ENCODE results near the gene GALNT14.

The GALNT14 gene

GRCh38 chr2:31058096-31059035, 79.9 kb downstream of the GALNT14 start:
- Histone ChIP-seq H3K9me3 (ENCODE audit: control insufficient read depth, low read length) (no peaks in the 10 kb centered on the region), H3K36me3 (ENCODE audit: control insufficient read depth, insufficient read depth, low read length) (no peaks in the 10 kb centered on the region), H3K27me3 (replicated peaks; ENCODE audit: control insufficient read depth, insufficient read depth, low read length, poor library complexity, severe bottlenecking) (no peaks in the 10 kb centered on the region), H3K4me3 (ENCODE audit: insufficient read depth, low read depth, low read length, poor library complexity, severe bottlenecking) (no peak overlapping the region), H3K27ac (ENCODE audit: insufficient read depth, low read length, poor library complexity, severe bottlenecking) (no peak overlapping the region), H3K4me1 (ENCODE audit: control insufficient read depth, insufficient read depth, low read length, poor library complexity, severe bottlenecking) (no peaks in the 10 kb centered on the region)
- no peak for DNase-seq

- Histone ChIP-seq H3K4me3 (ENCODE audit: insufficient read depth, low read depth, low read length, poor library complexity, severe bottlenecking) (no peak overlapping the region), H3K4me1 (ENCODE audit: control insufficient read depth, insufficient read depth, low read length, poor library complexity, severe bottlenecking) (no peaks in the 10 kb centered on the region), H3K27me3 (replicated peaks; ENCODE audit: control insufficient read depth, insufficient read depth, low read length, poor library complexity, severe bottlenecking) (no peaks in the 10 kb centered on the region), H3K36me3 (ENCODE audit: control insufficient read depth, insufficient read depth, low read length) (no peaks in the 10 kb centered on the region), H3K9me3 (ENCODE audit: control insufficient read depth, low read length) (no peaks in the 10 kb centered on the region), H3K27ac (ENCODE audit: insufficient read depth, low read length, poor library complexity, severe bottlenecking) (no peak overlapping the region)
- DNase-seq: no peak
Observed at GRCh38 chr2:31057691-31058090, 80.5 kb downstream of the GALNT14 start.

DNA sequence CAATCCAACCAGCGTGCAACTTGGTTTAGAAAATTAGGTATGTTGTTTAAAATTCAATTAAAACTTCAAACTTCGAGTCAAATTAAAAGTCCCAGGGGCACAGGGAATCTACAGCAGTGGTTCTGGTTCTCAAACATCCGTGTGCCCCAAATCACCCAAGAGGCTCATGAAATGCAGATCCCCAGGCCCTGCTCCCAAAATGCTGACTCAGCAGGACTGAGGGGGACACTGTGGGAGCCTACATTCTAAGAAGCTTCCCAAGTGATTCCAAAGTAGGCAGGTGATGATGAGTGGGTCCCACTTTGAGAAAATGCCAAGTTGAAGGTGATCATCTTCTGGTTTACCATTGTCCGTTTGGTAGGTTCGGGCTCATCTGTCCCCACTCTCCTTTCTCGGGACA, 82.3 kb downstream of the GALNT14 start:
- Histone ChIP-seq H3K27ac (ENCODE audit: insufficient read depth, low read length, poor library complexity, severe bottlenecking) (no peak overlapping the region), H3K4me1 (ENCODE audit: control insufficient read depth, insufficient read depth, low read length, poor library complexity, severe bottlenecking) (no peaks in the 10 kb centered on the region), H3K4me3 (ENCODE audit: insufficient read depth, low read depth, low read length, poor library complexity, severe bottlenecking) (no peak overlapping the region), H3K36me3 (ENCODE audit: control insufficient read depth, insufficient read depth, low read length) (no peaks in the 10 kb centered on the region), H3K27me3 (replicated peaks; ENCODE audit: control insufficient read depth, insufficient read depth, low read length, poor library complexity, severe bottlenecking) (no peaks in the 10 kb centered on the region), H3K9me3 (ENCODE audit: control insufficient read depth, low read length) (no peaks in the 10 kb centered on the region)
- no peak for DNase-seq

GRCh38 chr2:31054842-31055388, 83.3 kb downstream of the GALNT14 start:
- Histone ChIP-seq H3K27ac (ENCODE audit: insufficient read depth, low read length, poor library complexity, severe bottlenecking) (no peak overlapping the region), H3K27me3 (replicated peaks; ENCODE audit: control insufficient read depth, insufficient read depth, low read length, poor library complexity, severe bottlenecking) (no peaks in the 10 kb centered on the region)
- DNase-seq: no peak

GRCh38 chr2:31053929-31054782, 84.1 kb downstream of the GALNT14 start:
- no peaks in the 10 kb centered on the region for H3K9me3 ChIP-seq (ENCODE audit: control insufficient read depth, low read length)
- H3K4me1 ChIP-seq (ENCODE audit: control insufficient read depth, insufficient read depth, low read length, poor library complexity, severe bottlenecking): no peaks in the 10 kb centered on the region
- no peak overlapping the region for H3K27ac ChIP-seq (ENCODE audit: insufficient read depth, low read length, poor library complexity, severe bottlenecking)
- H3K36me3 ChIP-seq (ENCODE audit: control insufficient read depth, insufficient read depth, low read length): no peaks in the 10 kb centered on the region
- H3K4me3 ChIP-seq (ENCODE audit: insufficient read depth, low read depth, low read length, poor library complexity, severe bottlenecking): no peak overlapping the region
- DNase-seq: no peak
- no peaks in the 10 kb centered on the region for H3K27me3 ChIP-seq (replicated peaks; ENCODE audit: control insufficient read depth, insufficient read depth, low read length, poor library complexity, severe bottlenecking)

More at GRCh38 chr2:31054842-31055388, 83.3 kb downstream of the GALNT14 start:
- H3K4me1 ChIP-seq (ENCODE audit: control insufficient read depth, insufficient read depth, low read length, poor library complexity, severe bottlenecking): no peaks in the 10 kb centered on the region
- no peaks in the 10 kb centered on the region for H3K36me3 ChIP-seq (ENCODE audit: control insufficient read depth, insufficient read depth, low read length)
- no peak overlapping the region for H3K4me3 ChIP-seq (ENCODE audit: insufficient read depth, low read depth, low read length, poor library complexity, severe bottlenecking)
- H3K9me3 ChIP-seq (ENCODE audit: control insufficient read depth, low read length): no peaks in the 10 kb centered on the region

- no peak for DNase-seq
- Histone ChIP-seq H3K27ac (ENCODE audit: insufficient read depth, low read length, poor library complexity, severe bottlenecking) (no peak overlapping the region), H3K4me3 (ENCODE audit: insufficient read depth, low read depth, low read length, poor library complexity, severe bottlenecking) (no peak overlapping the region), H3K36me3 (ENCODE audit: control insufficient read depth, insufficient read depth, low read length) (no peaks in the 10 kb centered on the region), H3K27me3 (replicated peaks; ENCODE audit: control insufficient read depth, insufficient read depth, low read length, poor library complexity, severe bottlenecking) (no peaks in the 10 kb centered on the region), H3K4me1 (ENCODE audit: control insufficient read depth, insufficient read depth, low read length, poor library complexity, severe bottlenecking) (no peaks in the 10 kb centered on the region), H3K9me3 (ENCODE audit: control insufficient read depth, low read length) (no peaks in the 10 kb centered on the region)
Observed at GRCh38 chr2:31052284-31052683, 86.0 kb downstream of the GALNT14 start.

GRCh38 chr2:31051258-31052140, 86.7 kb downstream of the GALNT14 start:
- no peaks in the 10 kb centered on the region for H3K4me1 ChIP-seq (ENCODE audit: control insufficient read depth, insufficient read depth, low read length, poor library complexity, severe bottlenecking)

DNA sequence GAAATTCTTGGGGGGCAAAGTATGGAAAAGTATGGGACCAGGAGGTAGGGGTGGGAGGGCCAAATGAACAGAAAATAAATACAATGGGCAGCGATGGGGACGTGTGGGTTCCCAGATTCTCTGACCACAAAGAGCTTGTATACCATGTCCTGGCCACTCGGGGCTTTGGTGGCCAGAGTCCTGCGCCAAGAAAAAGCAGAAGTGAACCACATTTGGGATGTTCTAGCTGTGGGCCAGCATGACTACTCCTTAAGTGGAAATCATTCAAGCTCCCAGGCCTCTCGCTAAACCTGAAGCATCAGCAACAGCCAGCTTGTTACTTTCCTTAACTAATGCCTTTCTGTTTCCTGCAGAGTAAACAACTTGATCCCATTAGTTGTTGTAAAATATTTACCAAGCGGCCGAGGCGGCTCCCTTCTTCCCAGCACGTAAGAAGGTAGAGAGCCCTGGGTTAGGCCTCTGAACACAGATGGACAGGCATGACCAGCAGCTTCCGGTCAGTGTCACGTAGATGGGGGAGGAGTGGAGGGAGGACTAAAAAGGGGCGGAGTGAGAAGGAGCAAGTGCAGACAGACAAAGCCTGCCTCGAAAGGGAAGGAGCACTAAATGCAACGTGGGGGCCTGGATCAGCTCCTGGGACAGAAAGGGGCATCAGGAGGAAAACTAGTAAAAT, 88.2 kb downstream of the GALNT14 start:
- no peak for DNase-seq
- Histone ChIP-seq H3K4me3 (ENCODE audit: insufficient read depth, low read depth, low read length, poor library complexity, severe bottlenecking) (no peak overlapping the region), H3K4me1 (ENCODE audit: control insufficient read depth, insufficient read depth, low read length, poor library complexity, severe bottlenecking) (no peaks in the 10 kb centered on the region), H3K27me3 (replicated peaks; ENCODE audit: control insufficient read depth, insufficient read depth, low read length, poor library complexity, severe bottlenecking) (no peaks in the 10 kb centered on the region), H3K27ac (ENCODE audit: insufficient read depth, low read length, poor library complexity, severe bottlenecking) (no peak overlapping the region), H3K9me3 (ENCODE audit: control insufficient read depth, low read length) (no peaks in the 10 kb centered on the region), H3K36me3 (ENCODE audit: control insufficient read depth, insufficient read depth, low read length) (no peaks in the 10 kb centered on the region)

More at GRCh38 chr2:31051258-31052140, 86.7 kb downstream of the GALNT14 start:
- H3K9me3 ChIP-seq (ENCODE audit: control insufficient read depth, low read length): no peaks in the 10 kb centered on the region
- no peaks in the 10 kb centered on the region for H3K36me3 ChIP-seq (ENCODE audit: control insufficient read depth, insufficient read depth, low read length)
- H3K27me3 ChIP-seq (replicated peaks; ENCODE audit: control insufficient read depth, insufficient read depth, low read length, poor library complexity, severe bottlenecking): no peaks in the 10 kb centered on the region
- H3K27ac ChIP-seq (ENCODE audit: insufficient read depth, low read length, poor library complexity, severe bottlenecking): no peak overlapping the region
- H3K4me3 ChIP-seq (ENCODE audit: insufficient read depth, low read depth, low read length, poor library complexity, severe bottlenecking): no peak overlapping the region
- no peak for DNase-seq

DNA sequence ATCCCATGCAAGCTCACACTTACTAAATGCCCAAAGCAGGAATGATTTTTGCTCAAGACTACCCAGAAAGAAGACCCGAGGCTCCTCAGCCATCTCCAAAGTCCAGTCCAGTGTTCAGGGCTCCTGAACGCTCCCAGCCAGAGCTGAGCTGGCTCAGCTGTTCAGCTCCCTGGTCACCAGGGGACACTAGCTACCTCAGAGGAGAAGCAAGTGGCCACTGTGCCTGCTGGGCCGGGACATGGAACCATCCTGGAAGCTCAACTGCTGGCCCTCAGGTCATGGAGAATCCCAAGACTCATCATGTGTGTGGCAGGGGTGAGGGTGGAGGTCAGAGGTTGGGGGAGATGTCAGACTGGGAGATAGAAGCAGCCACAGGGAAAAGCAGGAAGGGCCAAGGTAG, 89.0 kb downstream of the GALNT14 start:
- H3K4me3 ChIP-seq (ENCODE audit: insufficient read depth, low read depth, low read length, poor library complexity, severe bottlenecking): no peak overlapping the region
- no peak overlapping the region for H3K27ac ChIP-seq (ENCODE audit: insufficient read depth, low read length, poor library complexity, severe bottlenecking)
- DNase-seq: no peak
- H3K36me3 ChIP-seq (ENCODE audit: control insufficient read depth, insufficient read depth, low read length): no peaks in the 10 kb centered on the region
- H3K4me1 ChIP-seq (ENCODE audit: control insufficient read depth, insufficient read depth, low read length, poor library complexity, severe bottlenecking): no peaks in the 10 kb centered on the region
- H3K27me3 ChIP-seq (replicated peaks; ENCODE audit: control insufficient read depth, insufficient read depth, low read length, poor library complexity, severe bottlenecking): no peaks in the 10 kb centered on the region
- no peaks in the 10 kb centered on the region for H3K9me3 ChIP-seq (ENCODE audit: control insufficient read depth, low read length)

Measured in effector memory CD4-positive, alpha-beta T cell (primary cell).